HG02970 (cell line): ENCODE measurements around the gene CCNL2.
"Not testable (repeated sequence)": the region's sequence is repeated elsewhere in the genome, so short reads cannot be mapped to it uniquely, and the experiment has no call there.

Source experiments
- ATAC-seq: cut with Tn5 transposase; IDR thresholded peaks from one replicate; pipeline ENCODE4 v1.9.1; 2021; ENCODE audit warnings: mild to moderate bottlenecking, moderate library complexity, moderate number of reproducible peaks; ENCODE audit not compliant: unreplicated experiment, low FRiP score

CCNL2 gene

DNA sequence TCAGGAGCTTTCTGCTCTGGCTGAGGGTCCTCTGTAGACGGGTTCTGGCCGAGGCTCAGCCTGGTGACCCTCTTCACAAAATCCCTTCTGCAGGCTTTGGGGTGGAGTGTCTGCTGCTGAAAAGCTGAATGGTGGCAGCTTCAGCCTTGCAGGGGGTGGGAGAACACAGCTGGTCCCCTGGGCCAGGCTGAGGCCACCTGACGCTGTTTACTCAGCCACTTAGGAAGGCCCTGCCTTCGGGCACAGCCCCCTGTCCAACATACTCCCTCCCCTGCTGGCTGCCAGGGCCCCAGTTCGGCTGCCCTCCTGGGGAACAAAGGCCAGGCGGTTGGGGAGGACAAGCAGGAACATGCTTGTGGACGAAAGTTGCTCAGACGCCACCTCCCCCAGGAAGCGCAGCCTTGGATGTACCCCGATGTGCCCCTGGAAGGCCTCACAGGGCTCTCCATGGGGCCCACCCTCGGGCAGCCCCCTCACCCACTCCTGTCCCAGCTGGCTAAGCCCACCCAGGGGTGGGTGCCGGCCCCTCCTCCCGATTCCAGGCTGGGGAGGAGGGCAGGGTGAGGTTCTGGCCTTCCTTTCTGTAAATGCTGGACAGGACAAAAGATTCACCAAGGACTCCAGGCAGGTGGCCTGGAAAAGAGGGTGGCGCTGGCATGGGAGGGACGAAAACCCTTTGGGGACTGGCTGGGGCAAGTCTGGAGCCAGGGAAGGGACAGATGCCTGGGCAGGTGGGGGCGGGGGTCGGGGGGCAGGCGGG is 22.2 kb upstream of the CCNL2 start, which contains the start of gene ANKRD65:
ANKRD65 (minus strand) TSS at position 130 of the 760 bp plus-strand sequence. CDS start 271 bp downstream, outside the sequence.
- ATAC-seq = no peak

GRCh38 chr1:1420654-1421141 is 21.6 kb upstream of the CCNL2 start:
- no peak for ATAC-seq

GRCh38 chr1:1419813-1420653 is 20.9 kb upstream of the CCNL2 start:
- no peak for ATAC-seq

GRCh38 chr1:1419363-1419812 is 20.3 kb upstream of the CCNL2 start:
- no peak for ATAC-seq

GRCh38 chr1:1418464-1419362 is 19.6 kb upstream of the CCNL2 start:
- ATAC-seq = no peak

DNA sequence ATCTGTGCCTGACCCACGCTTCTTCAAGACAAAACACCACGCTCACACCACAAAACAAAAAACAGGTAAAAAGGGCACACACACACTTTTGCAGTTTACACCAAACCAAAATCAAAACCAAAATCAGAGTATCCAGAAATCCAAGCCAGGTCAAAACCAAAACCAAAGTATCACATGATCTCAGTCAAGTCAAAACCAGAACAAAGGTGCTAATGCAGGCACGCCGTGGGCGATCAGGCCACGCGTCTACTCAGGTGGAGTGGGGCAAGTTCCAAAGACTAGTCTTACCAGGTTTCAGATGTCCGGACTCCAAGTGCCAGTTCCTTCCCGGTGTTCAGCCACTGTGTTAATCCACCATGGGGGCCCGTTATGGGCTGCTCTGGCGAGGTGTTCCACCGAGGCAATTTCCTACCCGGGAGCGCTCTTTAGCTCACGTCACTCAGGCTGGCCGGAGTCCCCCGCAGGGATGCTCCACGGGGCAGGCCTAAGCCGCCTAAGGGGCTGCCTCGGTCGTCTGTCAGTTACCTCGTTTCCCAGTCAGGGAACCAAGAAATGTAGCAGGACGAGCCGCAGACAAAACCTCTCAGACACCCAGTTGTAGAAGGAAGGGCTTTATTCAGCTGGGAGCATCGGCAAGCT is 18.8 kb upstream of the CCNL2 start:
- ATAC-seq = not testable (repeated sequence)

- not testable (repeated sequence) for ATAC-seq
Measured at GRCh38 chr1:1417396-1417795, 18.3 kb upstream of the CCNL2 start.

DNA sequence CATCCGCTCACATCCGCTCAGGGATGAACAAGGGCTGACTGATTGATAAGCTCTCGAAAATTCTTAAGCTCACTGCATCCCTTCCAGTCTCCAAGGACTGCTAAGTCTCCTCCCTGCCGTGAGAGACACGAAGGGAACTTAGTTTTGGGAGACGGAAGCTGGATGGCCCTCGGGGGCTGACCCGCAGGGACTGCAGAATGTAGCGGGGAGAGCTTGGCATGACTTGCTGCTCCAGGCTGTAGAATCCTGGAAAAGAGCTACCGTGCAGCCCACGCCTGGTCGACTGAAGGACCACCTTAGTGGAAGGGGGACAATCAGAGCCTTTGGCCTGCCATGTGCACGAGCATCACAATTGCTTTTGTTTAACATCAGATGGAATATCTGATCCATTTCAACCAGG is 16.6 kb upstream of the CCNL2 start:
- no peak for ATAC-seq

DNA sequence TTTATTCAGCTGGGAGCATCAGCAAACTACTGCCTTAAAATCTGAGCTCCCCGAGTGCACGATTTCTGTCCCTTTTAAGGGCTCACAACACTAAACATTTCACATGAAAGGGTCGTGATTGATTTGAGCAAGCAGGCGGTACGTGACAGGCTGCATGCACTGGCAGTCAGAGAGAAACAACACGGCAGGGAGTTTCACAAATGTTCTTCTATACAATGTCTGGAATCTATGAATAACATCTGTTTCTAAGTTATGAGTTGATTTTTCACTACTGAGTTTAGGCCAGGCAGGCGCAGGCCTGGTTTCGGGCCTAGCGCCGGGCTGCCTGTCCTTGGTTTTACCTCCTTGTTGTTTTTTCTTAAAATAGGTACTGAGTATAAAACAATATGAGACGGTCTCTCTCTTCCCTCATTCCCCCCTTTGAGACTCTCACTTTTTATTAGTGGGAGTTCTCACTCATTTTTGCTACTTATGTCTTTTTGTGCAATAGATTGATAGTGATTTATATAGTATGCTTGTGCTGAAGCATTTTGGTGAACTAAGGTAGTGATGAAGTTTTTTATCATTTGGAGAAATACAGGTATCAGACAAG is 13.3 kb upstream of the CCNL2 start:
- ATAC-seq = not testable (repeated sequence)

DNA sequence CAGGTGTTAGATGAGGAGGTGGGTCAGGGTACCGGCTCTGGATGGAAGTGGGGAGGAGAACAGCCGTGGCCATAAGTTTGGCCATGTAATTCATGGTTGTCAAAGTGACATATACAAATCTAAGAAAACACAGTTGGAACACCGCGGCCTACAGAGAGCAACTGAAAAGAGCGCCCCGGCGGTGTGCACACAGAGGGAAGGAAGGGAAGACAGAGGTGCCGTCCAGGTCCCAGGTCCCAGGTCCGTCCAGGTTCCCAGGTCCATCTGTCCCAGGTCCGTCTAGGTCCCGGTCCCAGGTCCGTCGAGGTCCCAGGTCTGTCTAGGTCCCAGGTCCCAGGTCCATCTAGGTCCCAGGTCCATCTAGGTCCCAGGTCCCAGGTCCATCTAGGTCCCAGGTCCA is 12.5 kb upstream of the CCNL2 start:
- no peak for ATAC-seq

- ATAC-seq = not testable (repeated sequence)
Measured at GRCh38 chr1:1410238-1410637, 11.1 kb upstream of the CCNL2 start.

- no peak for ATAC-seq
Measured at GRCh38 chr1:1407636-1408318, 8.6 kb upstream of the CCNL2 start.

DNA sequence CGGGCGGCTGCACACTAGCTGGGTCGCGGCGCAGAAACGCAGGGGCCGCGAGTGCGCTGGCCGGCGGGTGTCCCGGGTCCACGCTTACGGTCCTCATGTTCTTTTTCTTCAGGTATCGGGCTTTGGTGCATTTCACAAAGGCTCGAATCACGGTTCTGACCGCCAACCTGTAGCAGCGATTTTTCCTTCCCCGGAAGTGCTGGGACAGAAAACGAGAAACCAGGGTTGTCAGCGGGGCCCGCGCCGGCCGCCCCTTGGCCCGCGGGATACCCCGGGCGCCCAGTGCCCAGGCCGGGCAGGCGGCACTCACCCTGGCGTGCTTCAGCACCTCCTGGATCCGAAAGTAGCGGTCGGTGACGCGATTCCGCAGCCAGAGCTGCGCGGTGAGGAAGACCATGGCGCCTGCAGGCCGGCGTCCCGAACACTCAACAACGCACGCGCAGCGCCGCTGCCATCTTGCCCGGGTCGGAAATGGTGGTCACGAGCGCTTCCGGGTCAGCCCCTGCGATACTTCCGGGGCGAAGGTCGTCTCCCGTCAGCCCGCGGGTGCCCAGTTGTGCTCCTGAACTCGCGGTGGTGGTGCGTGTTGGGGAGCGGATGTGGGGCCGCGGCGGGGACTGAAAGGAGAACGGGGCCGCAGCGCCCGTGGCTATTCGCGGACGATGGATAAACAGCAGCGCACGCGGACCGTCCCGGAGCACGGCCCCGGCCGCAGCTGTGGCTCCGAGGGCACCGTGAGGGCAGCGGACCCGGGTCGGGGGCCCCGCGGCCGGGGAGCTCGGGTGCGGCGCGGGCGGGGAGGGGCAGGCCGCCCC is 7.9 kb upstream of the CCNL2 start, which contains the start of gene MRPL20:
MRPL20 (minus strand) TSS at position 473 of the 815 bp plus-strand sequence; CDS start at position 397, 76 bp downstream.
- ATAC-seq = peak; percentile 87

GRCh38 chr1:1406101-1406820 is 7.1 kb upstream of the CCNL2 start:
- ATAC-seq = no peak

DNA sequence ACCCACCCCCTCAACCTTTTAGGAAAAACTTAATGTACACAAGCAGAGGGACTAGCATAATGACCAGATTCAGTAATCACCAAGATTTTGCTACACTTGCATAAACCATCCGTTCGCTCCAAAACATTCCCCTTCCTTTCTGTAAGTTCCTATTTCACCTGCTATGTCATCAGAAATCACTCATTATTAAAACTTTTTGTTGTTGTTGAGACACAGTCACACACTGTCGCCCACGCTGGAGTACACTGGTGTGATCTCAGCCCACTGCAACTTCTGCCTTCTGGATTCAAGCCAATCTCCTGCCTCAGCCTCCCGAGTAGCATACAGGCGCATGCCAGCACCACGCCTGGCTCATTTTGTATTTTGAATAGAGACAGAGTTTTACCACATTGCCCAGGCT is 4.5 kb upstream of the CCNL2 start:
- ATAC-seq = no peak

- ATAC-seq = not testable (repeated sequence)
Measured at GRCh38 chr1:1402901-1403392, 3.8 kb upstream of the CCNL2 start.
